ENCODE results near the gene RAP1GAP2.

DNA sequence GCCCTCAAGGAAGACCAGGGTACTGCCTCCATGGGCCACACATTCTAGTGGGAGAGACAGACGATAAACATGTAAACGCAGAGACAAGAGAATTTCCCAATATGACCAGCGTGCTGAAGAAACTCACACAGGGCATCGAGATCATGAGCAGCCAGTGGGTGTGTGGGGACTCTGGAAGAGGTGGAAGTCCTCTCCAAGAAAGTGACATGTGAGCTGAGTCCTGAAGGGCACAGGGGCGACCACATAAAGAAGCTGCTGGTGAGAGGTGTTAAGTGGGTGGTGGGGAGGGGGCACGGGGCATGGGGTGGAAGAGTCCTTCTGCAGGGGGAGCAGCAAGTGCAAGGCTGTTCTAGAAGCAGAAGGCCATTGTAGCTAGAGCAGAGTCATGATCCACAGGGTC is 21.0 kb upstream of the RAP1GAP2 start:
- TF ChIP-seq, protein P1, sequence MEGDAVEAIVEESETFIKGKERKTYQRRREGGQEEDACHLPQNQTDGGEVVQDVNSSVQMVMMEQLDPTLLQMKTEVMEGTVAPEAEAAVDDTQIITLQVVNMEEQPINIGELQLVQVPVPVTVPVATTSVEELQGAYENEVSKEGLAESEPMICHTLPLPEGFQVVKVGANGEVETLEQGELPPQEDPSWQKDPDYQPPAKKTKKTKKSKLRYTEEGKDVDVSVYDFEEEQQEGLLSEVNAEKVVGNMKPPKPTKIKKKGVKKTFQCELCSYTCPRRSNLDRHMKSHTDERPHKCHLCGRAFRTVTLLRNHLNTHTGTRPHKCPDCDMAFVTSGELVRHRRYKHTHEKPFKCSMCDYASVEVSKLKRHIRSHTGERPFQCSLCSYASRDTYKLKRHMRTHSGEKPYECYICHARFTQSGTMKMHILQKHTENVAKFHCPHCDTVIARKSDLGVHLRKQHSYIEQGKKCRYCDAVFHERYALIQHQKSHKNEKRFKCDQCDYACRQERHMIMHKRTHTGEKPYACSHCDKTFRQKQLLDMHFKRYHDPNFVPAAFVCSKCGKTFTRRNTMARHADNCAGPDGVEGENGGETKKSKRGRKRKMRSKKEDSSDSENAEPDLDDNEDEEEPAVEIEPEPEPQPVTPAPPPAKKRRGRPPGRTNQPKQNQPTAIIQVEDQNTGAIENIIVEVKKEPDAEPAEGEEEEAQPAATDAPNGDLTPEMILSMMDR (conservative IDR thresholded peaks at IDR 0.05) = no peak
- no peak for TF ChIP-seq ZFX (IDR thresholded peaks at IDR 0.05)

Data from C4-2B (cell line).